HG02840 (cell line): ENCODE results near the gene ZNF106.
A peak's percentile ranks its signal among the peaks of the same experiment; 100 is the strongest.

Experiments
- ATAC-seq: cut with Tn5 transposase; IDR thresholded peaks from one replicate; pipeline ENCODE4 v1.9.1; 2021; ENCODE audit warnings: mild to moderate bottlenecking, moderate library complexity, moderate number of reproducible peaks; ENCODE audit not compliant: unreplicated experiment, low FRiP score

ZNF106 gene

GRCh38 chr15:42490671-42491538, at the start of gene ZNF106:
Gene ZNF106, minus strand, starts transcription at chr15:42491141. Its CDS starts 18,852 bp downstream, at chr15:42472289.
- ATAC-seq = peak; percentile 66

GRCh38 chr15:42533246-42533645, 42.3 kb upstream of the ZNF106 start:
- no peak for ATAC-seq

GRCh38 chr15:42528970-42529369, 38.0 kb upstream of the ZNF106 start:
- ATAC-seq = no peak

GRCh38 chr15:42523331-42523730, 32.4 kb upstream of the ZNF106 start:
- ATAC-seq = no peak

GRCh38 chr15:42511007-42511391, 20.1 kb upstream of the ZNF106 start:
- no peak for ATAC-seq

GRCh38 chr15:42510258-42511006, 19.5 kb upstream of the ZNF106 start:
- ATAC-seq = no peak

GRCh38 chr15:42508263-42508690, 17.3 kb upstream of the ZNF106 start:
- ATAC-seq = no peak

- ATAC-seq = no peak
These were observed 16.6 kb upstream of the ZNF106 start for GRCh38 chr15:42507514-42507913.

- ATAC-seq = no peak
These were observed 13.7 kb upstream of the ZNF106 start for GRCh38 chr15:42504631-42505030.

GRCh38 chr15:42503825-42504224, 12.9 kb upstream of the ZNF106 start:
- no peak for ATAC-seq

GRCh38 chr15:42502477-42502876, 11.5 kb upstream of the ZNF106 start:
- no peak for ATAC-seq

- ATAC-seq = no peak
These were observed 9.1 kb upstream of the ZNF106 start for GRCh38 chr15:42499858-42500609.

GRCh38 chr15:42498212-42499068, 7.5 kb upstream of the ZNF106 start:
- no peak for ATAC-seq

GRCh38 chr15:42495361-42496212, 4.6 kb upstream of the ZNF106 start, which contains the start of gene SNAP23:
Gene SNAP23, plus strand, starts transcription at chr15:42495634. Its CDS starts 16,213 bp downstream, at chr15:42511847.
- peak; percentile 68 for ATAC-seq

GRCh38 chr15:42494998-42495360, 4.0 kb upstream of the ZNF106 start:
- ATAC-seq = no peak

GRCh38 chr15:42493679-42494078, 2.7 kb upstream of the ZNF106 start:
- ATAC-seq = no peak

- ATAC-seq = no peak
These were observed 741 bp upstream of the ZNF106 start for GRCh38 chr15:42491539-42492225.

GRCh38 chr15:42490291-42490670, 660 bp downstream of the ZNF106 start:
- ATAC-seq = no peak
